ENCODE results near the gene AKAP6. TPM values are rescaled to one million over a fixed set of nuclear protein-coding genes. Genes with fewer than 3 reads are reported as not detected.

The AKAP6 gene
- total and polyA plus RNA-seq, 2 of the 8 experiments (the other 6 are each of a cell fraction or from before 2014, with no cell fraction given), result 0.09 to 0.89 TPM

DNA sequence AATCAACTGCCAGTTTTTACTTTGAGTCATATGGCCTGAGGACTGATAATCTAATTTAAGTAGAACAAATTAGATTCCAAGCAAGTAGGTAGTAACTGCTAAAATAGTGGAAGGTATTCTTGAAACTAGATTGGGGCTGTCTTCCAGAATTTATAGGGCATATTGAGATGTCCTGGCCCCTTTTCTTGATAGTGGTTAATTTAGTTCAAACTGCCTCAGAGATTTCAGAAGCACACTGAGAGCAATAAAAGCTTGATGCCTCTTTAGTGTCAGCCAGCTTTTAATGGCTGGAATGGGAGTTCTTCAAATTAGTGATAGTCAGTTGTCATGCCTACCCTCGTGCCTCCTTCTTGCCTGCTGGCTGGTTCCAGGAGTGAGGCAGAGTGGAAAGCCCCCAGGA is 120.5 kb downstream of the AKAP6 start:
- DNase-seq (ENCODE audit: low read depth in 1 of 2, low spot score in 2 of 2) (no peak), FAIRE-seq (no peak)
- Histone ChIP-seq H3K79me2 (ENCODE audit: control insufficient read depth in 1 of 2, insufficient read depth in 2 of 2, low read length in 2 of 2) (no peaks in the 10 kb centered on the region), H4K20me1 (replicated peaks in 1 of 2; ENCODE audit: control insufficient read depth in 1 of 2, insufficient read depth in 2 of 2, low read length in 2 of 2) (no peaks in the 10 kb centered on the region), H2AFZ (ENCODE audit: low read length) (no peak overlapping the region), H3K4ac (replicated peaks; ENCODE audit: insufficient read length, low read depth, low read length) (no peak overlapping the region), H3K23me2 (ENCODE audit: low read depth, low read length) (no peaks in the 10 kb centered on the region), H4K5ac (ENCODE audit: insufficient read length, low read depth, low read length) (no peak overlapping the region), H2BK120ac (replicated peaks; ENCODE audit: low read depth, low read length) (no peak overlapping the region), H3K27me3 (replicated peaks in 1 of 4; ENCODE audit: control insufficient read depth in 3 of 4, extremely low read depth in 1 of 4, insufficient read depth in 3 of 4, low read length in 3 of 4) (no peaks in the 10 kb centered on the region), H3K79me1 (ENCODE audit: low read depth, low read length) (no peaks in the 10 kb centered on the region), H3K4me1 (replicated peaks in 1 of 4; ENCODE audit: control insufficient read depth in 3 of 4, insufficient read depth in 4 of 4, low read length in 3 of 4) (no peaks in the 10 kb centered on the region), H3K9ac (replicated peaks in 1 of 4; ENCODE audit: extremely low read depth in 1 of 4, low read depth in 3 of 4, low read length in 3 of 4) (no peak overlapping the region), H3K36me3 (ENCODE audit: control insufficient read depth in 2 of 4, insufficient read depth in 4 of 4, low read length in 3 of 4) (no peaks in the 10 kb centered on the region), H3K14ac (ENCODE audit: insufficient read length) (no peak overlapping the region), H3K9me3 (ENCODE audit: insufficient read depth in 2 of 2, low read depth in 1 of 2, low read length in 1 of 2) (no peaks in the 10 kb centered on the region), H2BK15ac (ENCODE audit: low read length) (no peak overlapping the region), H3K4me3 (ENCODE audit: extremely low read depth in 1 of 4, insufficient read depth in 2 of 4, low read depth in 3 of 4, low read length in 4 of 4) (no peak overlapping the region), H2AK5ac (ENCODE audit: low read depth, low read length) (no peak overlapping the region), H3K56ac (replicated peaks; ENCODE audit: insufficient read length, low read depth, low read length) (no peak overlapping the region), H3K18ac (ENCODE audit: extremely low read depth, low read length) (no peak overlapping the region), H4K91ac (replicated peaks; ENCODE audit: insufficient read length, low read length) (no peak overlapping the region), H4K8ac (ENCODE audit: extremely low read depth, insufficient read depth, low read length) (no peak overlapping the region), H2BK20ac (ENCODE audit: low read length) (no peak overlapping the region), H3K27ac (ENCODE audit: low read depth, low read length) (no peak overlapping the region), H2BK12ac (ENCODE audit: low read depth, low read length) (no peak overlapping the region), H2BK5ac (ENCODE audit: low read depth, low read length) (no peak overlapping the region), H3K23ac (ENCODE audit: insufficient read length) (no peak overlapping the region), H3K4me2 (ENCODE audit: insufficient read depth in 1 of 2, low read depth in 2 of 2, low read length in 2 of 2) (no peak overlapping the region)
- CTCF ChIA-PET (ENCODE audit: partially characterized antibody), result interaction anchor here (1.0 to 1.2 kb wide), 2 partner anchors 9 to 14 kb away, joined by 3 read pairs; no protein-coding TSS in a partner anchor
- POLR2A ChIA-PET (ENCODE audit: partially characterized antibody), result no interaction called here
- 75% methylated on average over 1 of the region's 1 CpG; no CpG with 5 or more reads in 1 of the 2 experiments for WGBS, 2 experiments (ENCODE audit: extremely low coverage in 1 of 2, insufficient coverage in 1 of 2, insufficient read length in 1 of 2, insufficient replicate concordance in 2 of 2, low coverage in 1 of 2, low lambda C conversion rate in 2 of 2, missing lambda C conversion rate in 1 of 2)
- TF ChIP-seq GTF2F1 (IDR thresholded peaks at IDR 0.05; ENCODE audit: borderline replicate concordance, low read depth, low read length) (no peak), SIRT6 (IDR thresholded peaks at IDR 0.05; ENCODE audit: low read length) (no peak), KDM1A (IDR thresholded peaks at IDR 0.05; ENCODE audit: borderline replicate concordance, low read length) (no peak), SP2 (IDR thresholded peaks at IDR 0.05; ENCODE audit: low read length) (no peak), SIX5 (IDR thresholded peaks at IDR 0.05; ENCODE audit: low read depth, low read length) (no peak), FOSL1 (IDR thresholded peaks at IDR 0.05; ENCODE audit: insufficient read depth, low read depth, low read length) (no peak), PHF8 (conservative IDR thresholded peaks at IDR 0.05; ENCODE audit: low read depth, low read length) (no peak), ZNF274 (IDR thresholded peaks at IDR 0.05; ENCODE audit: borderline replicate concordance, extremely low read depth, low read length) (no peak), CREB1 (IDR thresholded peaks at IDR 0.05) (no peak), POLR2AphosphoS5 (IDR thresholded peaks at IDR 0.05; ENCODE audit: low read depth, low read length) (no peak), CBX5 (IDR thresholded peaks at IDR 0.05; ENCODE audit: low read depth, low read length) (no peak)
- TF ChIP-seq, protein P1, sequence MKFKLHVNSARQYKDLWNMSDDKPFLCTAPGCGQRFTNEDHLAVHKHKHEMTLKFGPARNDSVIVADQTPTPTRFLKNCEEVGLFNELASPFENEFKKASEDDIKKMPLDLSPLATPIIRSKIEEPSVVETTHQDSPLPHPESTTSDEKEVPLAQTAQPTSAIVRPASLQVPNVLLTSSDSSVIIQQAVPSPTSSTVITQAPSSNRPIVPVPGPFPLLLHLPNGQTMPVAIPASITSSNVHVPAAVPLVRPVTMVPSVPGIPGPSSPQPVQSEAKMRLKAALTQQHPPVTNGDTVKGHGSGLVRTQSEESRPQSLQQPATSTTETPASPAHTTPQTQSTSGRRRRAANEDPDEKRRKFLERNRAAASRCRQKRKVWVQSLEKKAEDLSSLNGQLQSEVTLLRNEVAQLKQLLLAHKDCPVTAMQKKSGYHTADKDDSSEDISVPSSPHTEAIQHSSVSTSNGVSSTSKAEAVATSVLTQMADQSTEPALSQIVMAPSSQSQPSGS (IDR thresholded peaks at IDR 0.05; ENCODE audit: low read length), result no peak
- TF ChIP-seq, protein P2, sequence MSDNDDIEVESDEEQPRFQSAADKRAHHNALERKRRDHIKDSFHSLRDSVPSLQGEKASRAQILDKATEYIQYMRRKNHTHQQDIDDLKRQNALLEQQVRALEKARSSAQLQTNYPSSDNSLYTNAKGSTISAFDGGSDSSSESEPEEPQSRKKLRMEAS (IDR thresholded peaks at IDR 0.05), result no peak
